WI38 (cell line): ENCODE measurements around the gene PTPRG.

Experiments
- H3K4me3 ChIP-seq: 2 replicates; pipeline ENCODE4 v1.5.1; 2011; ENCODE audit warnings: low read depth, mild to moderate bottlenecking, control low read depth, low read length
- CTCF ChIP-seq: IDR thresholded peaks from 2 replicates; pipeline ENCODE4 v1.5.1; 2012; ENCODE audit warnings: low read depth, mild to moderate bottlenecking, control low read depth, low read length

Gene PTPRG

GRCh38 chr3:62113092-62113491, 551.7 kb downstream of the PTPRG start:
- TF ChIP-seq CTCF, result no peak
- H3K4me3 ChIP-seq, result no peak overlapping the region

GRCh38 chr3:62114763-62115162, 553.4 kb downstream of the PTPRG start:
- H3K4me3 ChIP-seq, result no peak overlapping the region
- no peak for TF ChIP-seq CTCF

GRCh38 chr3:62117903-62118548, 556.7 kb downstream of the PTPRG start:
- H3K4me3 ChIP-seq, result no peak overlapping the region
- TF ChIP-seq CTCF, result no peak

- H3K4me3 ChIP-seq, result no peak overlapping the region
- no peak for TF ChIP-seq CTCF
Observed at GRCh38 chr3:62119139-62119538, 557.8 kb downstream of the PTPRG start.

GRCh38 chr3:62122819-62123218, 561.4 kb downstream of the PTPRG start:
- no peak for TF ChIP-seq CTCF
- no peak overlapping the region for H3K4me3 ChIP-seq

- H3K4me3 ChIP-seq, result no peak overlapping the region
- no peak for TF ChIP-seq CTCF
Observed at GRCh38 chr3:62125380-62125779, 564.0 kb downstream of the PTPRG start.

GRCh38 chr3:62127116-62127515, 565.7 kb downstream of the PTPRG start:
- no peak overlapping the region for H3K4me3 ChIP-seq
- TF ChIP-seq CTCF, result no peak
